Smooth muscle cell (in vitro differentiated cells): ENCODE results near the gene UBAP2. TPM values are rescaled to one million over a fixed set of nuclear protein-coding genes. Genes with fewer than 3 reads are reported as not detected.

Experiments used
- DNase-seq: peaks from one replicate; lab custom pipeline; 2025; ENCODE audit not compliant: unreplicated experiment; lab: John Stamatoyannopoulos, UW
- H2AFZ ChIP-seq: fragments of 200-600 bp; sonication (generic); 2 replicates; pipeline ENCODE4 v1.6.0; 2016; ENCODE audit warnings: antibody characterized with exemption, low read depth, mild to moderate bottlenecking
- H3F3A ChIP-seq: fragments of 200-600 bp; sonication (generic); 2 replicates; pipeline ENCODE4 v1.6.0; 2017; ENCODE audit warnings: antibody characterized with exemption, low read depth
- H3K27ac ChIP-seq: fragments of 200-600 bp; sonication (generic); 2 replicates; pipeline ENCODE4 v1.5.1; 2016; ENCODE audit warnings: low read depth, mild to moderate bottlenecking
- H3K27me3 ChIP-seq: fragments of 200-600 bp; sonication (generic); 2 replicates; pipeline ENCODE4 v1.6.1; 2016; ENCODE audit warnings: low read depth, mild to moderate bottlenecking
- H3K36me3 ChIP-seq: fragments of 200-600 bp; sonication (generic); 2 replicates; pipeline ENCODE4 v1.5.1; 2016; ENCODE audit warnings: low read depth
- H3K4me1 ChIP-seq: fragments of 200-600 bp; sonication (generic); 2 replicates; pipeline ENCODE4 v1.5.1; 2016; ENCODE audit warnings: low read depth
- H3K4me2 ChIP-seq: fragments of 200-600 bp; sonication (generic); 2 replicates; pipeline ENCODE4 v1.6.0; 2016; ENCODE audit warnings: mild to moderate bottlenecking
- H3K4me3 ChIP-seq: fragments of 200-600 bp; sonication (generic); 2 replicates; pipeline ENCODE4 v1.5.1; 2016; ENCODE audit warnings: mild to moderate bottlenecking
- H3K79me2 ChIP-seq: fragments of 200-600 bp; sonication (generic); 2 replicates; pipeline ENCODE4 v1.6.0; 2016; ENCODE audit warnings: low read depth, mild to moderate bottlenecking
- H3K9ac ChIP-seq: fragments of 200-600 bp; sonication (generic); 2 replicates; pipeline ENCODE4 v1.6.0; 2016; ENCODE audit warnings: low read depth
- H3K9me3 ChIP-seq: fragments of 200-600 bp; sonication (generic); replicated peaks from 2 replicates; pipeline ENCODE4 v1.5.1; 2016; ENCODE audit warnings: low read depth
- H4K20me1 ChIP-seq: fragments of 200-600 bp; sonication (generic); 2 replicates; pipeline ENCODE4 v1.6.0; 2016; ENCODE audit warnings: low read depth
- CTCF ChIP-seq: fragments of 200-600 bp; sonication (generic); IDR thresholded peaks from 2 replicates; pipeline ENCODE4 v1.5.1; 2017; ENCODE audit warnings: borderline replicate concordance, mild to moderate bottlenecking, antibody characterized with exemption; ENCODE audit not compliant: insufficient read depth, poor library complexity, severe bottlenecking
- WGBS: methylation state at CpG from one replicate; pipeline ENCODE4 v1.1.7; 2016; ENCODE audit warnings: low lambda C conversion rate; 5-methylcytosine and 5-hydroxymethylcytosine counted together
- polyA plus RNA-seq: library from polyadenylated mRNA; unstranded; fragments of >200 nt; fragmentation: Nextera tagmentation; extraction: Ambion mirVana; gene quantifications from 2 replicates; pipeline ENCODE4 v1.2.1, GENCODE V29; 2016
- total RNA-seq: library from RNA; depleted of rRNA; stranded (reverse); fragments of >200 nt; gene quantifications from 2 replicates; pipeline ENCODE4 v1.2.3, GENCODE V29; 2014

Gene UBAP2
- total and polyA plus RNA-seq, 2 experiments from 2014 or later = 19.5 to 20.4 TPM

GRCh38 chr9:33943389-33943788 lies 105.3 kb downstream of the UBAP2 start:
- no peak for TF ChIP-seq CTCF
- no peak overlapping the region for H3K4me2 ChIP-seq
- H3K36me3 ChIP-seq = no peaks in the 10 kb centered on the region
- H3K4me1 ChIP-seq = no peaks in the 10 kb centered on the region
- no peaks in the 10 kb centered on the region for H3K79me2 ChIP-seq
- no peak overlapping the region for H3K4me3 ChIP-seq
- H2AFZ ChIP-seq = no peak overlapping the region
- peak overlapping the region; percentile 56 for H3K27ac ChIP-seq
- H3K9ac ChIP-seq = no peak overlapping the region
- H3F3A ChIP-seq = peaks cover 27% of the 10 kb centered on the region
- H3K27me3 ChIP-seq = no peaks in the 10 kb centered on the region
- no peaks in the 10 kb centered on the region for H3K9me3 ChIP-seq
- peaks cover 9% of the 10 kb centered on the region for H4K20me1 ChIP-seq
- DNase-seq = no peak
- 88% methylated on average over 2 of the region's 2 CpGs for WGBS

GRCh38 chr9:33942471-33943083 lies 106.1 kb downstream of the UBAP2 start:
- 95% methylated on average over 3 of the region's 3 CpGs for WGBS
- H3K27me3 ChIP-seq = no peaks in the 10 kb centered on the region
- H3K9ac ChIP-seq = no peak overlapping the region
- no peak for DNase-seq
- no peak overlapping the region for H3K4me3 ChIP-seq
- H3K4me2 ChIP-seq = no peak overlapping the region
- peak overlapping the region; percentile 56 for H3K27ac ChIP-seq
- H3K36me3 ChIP-seq = no peaks in the 10 kb centered on the region
- no peak overlapping the region for H2AFZ ChIP-seq
- H3K9me3 ChIP-seq = no peaks in the 10 kb centered on the region
- H3K4me1 ChIP-seq = no peaks in the 10 kb centered on the region
- no peaks in the 10 kb centered on the region for H3K79me2 ChIP-seq
- TF ChIP-seq CTCF = peak; percentile 53
- H3F3A ChIP-seq = peaks cover 21% of the 10 kb centered on the region
- H4K20me1 ChIP-seq = peaks cover 6% of the 10 kb centered on the region

GRCh38 chr9:33939924-33940874 lies 108.5 kb downstream of the UBAP2 start:
- H3K27ac ChIP-seq = no peak overlapping the region
- no peaks in the 10 kb centered on the region for H3K36me3 ChIP-seq

More at GRCh38 chr9:33939924-33940874, 108.5 kb downstream of the UBAP2 start:
- no peak overlapping the region for H2AFZ ChIP-seq
- H3K79me2 ChIP-seq = peaks cover 8% of the 10 kb centered on the region
- H3K27me3 ChIP-seq = no peaks in the 10 kb centered on the region
- H3F3A ChIP-seq = peaks cover 12% of the 10 kb centered on the region
- H4K20me1 ChIP-seq = peaks cover 7% of the 10 kb centered on the region
- no peaks in the 10 kb centered on the region for H3K9me3 ChIP-seq
- H3K4me1 ChIP-seq = no peaks in the 10 kb centered on the region
- H3K4me3 ChIP-seq = no peak overlapping the region
- no peak for DNase-seq
- no peak for TF ChIP-seq CTCF
- 89% methylated on average over 9 of the region's 9 CpGs for WGBS
- H3K4me2 ChIP-seq = no peak overlapping the region
- no peak overlapping the region for H3K9ac ChIP-seq
